ENCODE measurements around the gene ZFP36.
A peak's percentile ranks its signal among the peaks of the same experiment; 100 is the strongest.

Gene ZFP36

DNA sequence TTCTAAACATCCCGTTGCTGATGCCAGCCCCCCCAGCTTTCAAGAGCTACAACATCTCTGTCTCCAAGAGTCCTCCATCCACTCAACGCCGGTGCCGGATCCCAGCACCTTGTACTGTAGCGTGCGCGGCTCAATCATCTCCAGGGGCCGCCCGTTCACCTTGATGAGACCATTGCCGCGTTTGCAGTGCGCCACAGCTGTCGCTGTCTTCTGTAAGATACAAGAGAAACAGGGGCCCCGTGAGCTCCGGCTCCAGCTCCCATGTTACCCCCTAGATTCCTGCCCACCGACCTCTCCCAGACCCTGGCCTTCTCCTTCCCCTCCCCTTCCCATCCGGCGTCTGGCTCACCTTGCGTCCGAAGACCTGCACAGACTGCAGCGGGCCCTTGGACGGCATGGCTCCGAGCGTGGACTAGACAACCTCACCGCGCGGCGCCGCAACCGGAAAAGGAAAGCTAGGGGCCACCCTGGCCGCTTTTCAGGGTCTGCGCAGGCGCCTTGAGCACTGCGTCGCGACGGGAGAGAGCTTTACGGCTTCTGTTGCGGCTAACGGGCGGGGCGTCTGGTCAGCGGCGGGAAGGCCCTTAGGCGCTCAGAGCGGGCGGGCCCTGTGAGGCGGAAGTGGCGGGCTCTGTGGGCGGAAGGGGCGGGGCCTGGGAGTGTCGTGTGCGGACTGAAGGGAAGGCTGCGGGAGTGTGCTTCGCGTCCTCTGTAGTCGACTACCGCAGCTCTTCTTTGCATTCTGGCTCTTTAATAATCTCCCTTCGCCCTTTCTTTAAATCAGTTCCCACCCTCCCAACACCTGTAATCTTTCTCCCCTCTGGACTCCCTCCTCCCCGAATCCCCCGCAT, 29.1 kb downstream of the ZFP36 start, which contains the start of gene RPS16:
Gene RPS16 (minus strand): TSS at position 451 of the 851 bp plus-strand sequence. CDS start 54 bp downstream, at position 397.
- peak within 1 kb of the TSS; percentile 100 for H3K4me3 ChIP-seq (ENCODE audit: low read depth, low read length)
- no peaks in the 10 kb centered on the region for H3K9me3 ChIP-seq (ENCODE audit: control insufficient read depth, low read length)
- peak within 1 kb of the TSS; percentile 98 for H2AFZ ChIP-seq
- peak within 1 kb of the TSS; percentile 99 for H3K4me2 ChIP-seq (ENCODE audit: low read length)
- peak within 1 kb of the TSS; percentile 91 for H3K27ac ChIP-seq
- H3K9ac ChIP-seq = peak within 1 kb of the TSS; percentile 83
- TF ChIP-seq, protein P1, sequence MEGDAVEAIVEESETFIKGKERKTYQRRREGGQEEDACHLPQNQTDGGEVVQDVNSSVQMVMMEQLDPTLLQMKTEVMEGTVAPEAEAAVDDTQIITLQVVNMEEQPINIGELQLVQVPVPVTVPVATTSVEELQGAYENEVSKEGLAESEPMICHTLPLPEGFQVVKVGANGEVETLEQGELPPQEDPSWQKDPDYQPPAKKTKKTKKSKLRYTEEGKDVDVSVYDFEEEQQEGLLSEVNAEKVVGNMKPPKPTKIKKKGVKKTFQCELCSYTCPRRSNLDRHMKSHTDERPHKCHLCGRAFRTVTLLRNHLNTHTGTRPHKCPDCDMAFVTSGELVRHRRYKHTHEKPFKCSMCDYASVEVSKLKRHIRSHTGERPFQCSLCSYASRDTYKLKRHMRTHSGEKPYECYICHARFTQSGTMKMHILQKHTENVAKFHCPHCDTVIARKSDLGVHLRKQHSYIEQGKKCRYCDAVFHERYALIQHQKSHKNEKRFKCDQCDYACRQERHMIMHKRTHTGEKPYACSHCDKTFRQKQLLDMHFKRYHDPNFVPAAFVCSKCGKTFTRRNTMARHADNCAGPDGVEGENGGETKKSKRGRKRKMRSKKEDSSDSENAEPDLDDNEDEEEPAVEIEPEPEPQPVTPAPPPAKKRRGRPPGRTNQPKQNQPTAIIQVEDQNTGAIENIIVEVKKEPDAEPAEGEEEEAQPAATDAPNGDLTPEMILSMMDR (IDR thresholded peaks at IDR 0.05) = no peak
- peaks cover 22% of the 10 kb centered on the region for H3K79me2 ChIP-seq
- no peaks in the 10 kb centered on the region for H3K27me3 ChIP-seq (ENCODE audit: control insufficient read depth, insufficient read depth, low read length)
- H3K4me1 ChIP-seq = peaks cover 8% of the 10 kb centered on the region
- H3K36me3 ChIP-seq (ENCODE audit: control insufficient read depth, insufficient read depth, low read length) = no peaks in the 10 kb centered on the region

DNA sequence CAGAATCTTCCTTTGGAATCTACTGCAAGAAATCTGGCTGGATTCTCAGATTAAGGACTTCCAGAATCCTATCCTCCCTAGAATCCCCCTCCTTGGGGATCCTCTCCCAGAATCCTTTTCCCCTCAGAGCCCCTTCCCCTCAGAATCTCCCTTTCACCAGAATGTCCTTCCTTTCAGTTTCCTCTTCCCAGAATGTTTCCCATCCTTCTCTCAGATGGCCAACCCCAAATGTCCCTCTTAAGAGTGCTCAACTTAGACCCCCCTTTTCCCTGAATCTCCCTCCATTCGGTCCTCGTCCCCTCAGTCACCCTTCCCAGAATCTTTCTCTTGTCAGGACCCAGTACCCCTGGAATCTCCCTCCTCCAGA, 29.7 kb downstream of the ZFP36 start:
- H3K27ac ChIP-seq = peak overlapping the region; percentile 91
- H3K4me3 ChIP-seq (ENCODE audit: low read depth, low read length) = peak overlapping the region; percentile 100
- peak overlapping the region; percentile 99 for H3K4me2 ChIP-seq (ENCODE audit: low read length)
- H3K79me2 ChIP-seq = peaks cover 22% of the 10 kb centered on the region
- no peaks in the 10 kb centered on the region for H3K36me3 ChIP-seq (ENCODE audit: control insufficient read depth, insufficient read depth, low read length)
- H3K9me3 ChIP-seq (ENCODE audit: control insufficient read depth, low read length) = no peaks in the 10 kb centered on the region
- peaks cover 8% of the 10 kb centered on the region for H3K4me1 ChIP-seq
- H2AFZ ChIP-seq = peak overlapping the region; percentile 98
- TF ChIP-seq, protein P1 (IDR thresholded peaks at IDR 0.05) = no peak
- peak overlapping the region; percentile 83 for H3K9ac ChIP-seq
- no peaks in the 10 kb centered on the region for H3K27me3 ChIP-seq (ENCODE audit: control insufficient read depth, insufficient read depth, low read length)

DNA sequence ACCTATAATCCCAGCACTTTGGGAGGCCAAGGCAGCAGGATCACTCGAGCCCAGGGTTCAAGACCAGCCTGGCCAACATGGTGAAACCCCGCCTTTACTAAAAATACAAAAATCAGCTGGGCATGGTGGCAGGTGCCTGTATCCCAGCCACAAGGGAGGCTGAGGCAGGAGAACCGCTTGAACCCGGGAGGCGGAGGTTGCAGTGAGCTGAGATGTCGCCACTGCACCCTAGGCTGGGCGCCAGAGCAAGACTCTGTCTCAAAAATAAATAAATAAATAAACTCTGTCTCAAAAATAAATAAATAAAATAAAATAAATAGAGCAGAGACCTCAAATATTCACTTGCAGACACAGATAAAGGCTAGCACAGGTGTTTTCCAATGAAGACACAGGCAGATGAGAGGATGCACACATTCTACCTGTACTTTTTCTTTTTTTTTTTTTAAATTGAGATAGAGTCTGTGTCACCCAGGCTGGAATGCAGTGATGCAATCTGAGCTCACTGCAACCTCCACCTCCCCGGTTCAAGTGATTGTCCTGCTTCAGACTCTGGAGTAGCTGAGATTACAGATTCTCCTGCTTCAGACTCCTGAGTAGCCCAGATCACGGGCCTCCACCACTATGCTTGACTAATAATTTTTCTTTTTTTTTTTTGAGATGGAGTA, 31.8 kb downstream of the ZFP36 start:
- peaks cover 22% of the 10 kb centered on the region for H3K79me2 ChIP-seq

DNA sequence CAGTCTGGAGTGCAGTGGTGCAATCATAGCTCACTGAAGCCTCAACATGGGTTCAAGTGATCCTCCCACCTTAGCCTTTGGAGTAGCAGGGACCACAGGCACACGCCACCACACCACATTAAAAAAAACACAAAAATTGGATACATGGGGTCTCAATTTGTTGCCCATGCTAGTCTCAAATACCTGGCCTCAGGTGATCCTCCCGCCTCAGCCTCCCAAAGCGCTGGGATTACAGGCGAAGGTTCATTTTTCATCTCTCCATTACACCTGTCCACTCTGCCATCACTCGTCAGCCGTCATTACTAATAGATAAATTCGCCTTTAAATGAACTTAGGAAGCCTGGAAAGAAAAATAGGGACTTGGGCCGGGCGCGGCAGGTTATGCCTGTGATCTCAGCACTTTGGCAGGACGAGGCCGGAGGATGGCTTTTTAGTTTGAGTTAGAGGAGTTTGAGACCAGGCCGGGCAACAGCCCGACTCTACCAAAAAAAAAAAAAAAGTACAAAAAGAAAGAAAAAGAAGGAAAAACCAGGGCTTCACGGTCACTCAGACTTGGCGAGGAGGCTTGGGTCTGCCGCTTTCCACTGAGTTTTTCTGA, 38.0 kb downstream of the ZFP36 start:
- TF ChIP-seq, protein P1 (IDR thresholded peaks at IDR 0.05) = no peak
- Histone ChIP-seq H3K4me1 (peaks cover 21% of the 10 kb centered on the region), H2AFZ (peak overlapping the region; percentile 87), H3K27me3 (ENCODE audit: control insufficient read depth, insufficient read depth, low read length) (no peaks in the 10 kb centered on the region), H3K4me3 (ENCODE audit: low read depth, low read length) (peak overlapping the region; percentile 100), H3K36me3 (ENCODE audit: control insufficient read depth, insufficient read depth, low read length) (no peaks in the 10 kb centered on the region), H3K27ac (peak overlapping the region; percentile 84), H3K9me3 (ENCODE audit: control insufficient read depth, low read length) (no peaks in the 10 kb centered on the region), H3K9ac (peak overlapping the region; percentile 64), H3K4me2 (ENCODE audit: low read length) (peak overlapping the region; percentile 83), H3K79me2 (peaks cover 39% of the 10 kb centered on the region)

More for the DNA sequence above, 31.8 kb downstream of the ZFP36 start:
- no peak overlapping the region for H3K4me3 ChIP-seq (ENCODE audit: low read depth, low read length)
- TF ChIP-seq, protein P1 (IDR thresholded peaks at IDR 0.05) = no peak
- H3K36me3 ChIP-seq (ENCODE audit: control insufficient read depth, insufficient read depth, low read length) = no peaks in the 10 kb centered on the region
- H3K27ac ChIP-seq = no peak overlapping the region
- peaks cover 8% of the 10 kb centered on the region for H3K4me1 ChIP-seq
- no peaks in the 10 kb centered on the region for H3K27me3 ChIP-seq (ENCODE audit: control insufficient read depth, insufficient read depth, low read length)
- no peak overlapping the region for H3K4me2 ChIP-seq (ENCODE audit: low read length)
- H3K9me3 ChIP-seq (ENCODE audit: control insufficient read depth, low read length) = no peaks in the 10 kb centered on the region
- no peak overlapping the region for H3K9ac ChIP-seq
- H2AFZ ChIP-seq = no peak overlapping the region

All from parathyroid adenoma (tissue), 2 donors.